GM19467 (cell line): ENCODE results near the gene LTBR.
"Not testable (repeated sequence)": the region's sequence is repeated elsewhere in the genome, so short reads cannot be mapped to it uniquely, and the experiment has no call there.

Experiments used
- ATAC-seq: cut with Tn5 transposase; IDR thresholded peaks from one replicate; pipeline ENCODE4 v1.9.1; 2021; ENCODE audit warnings: mild to moderate bottlenecking, moderate library complexity; ENCODE audit not compliant: unreplicated experiment

Gene LTBR

GRCh38 chr12:6424008-6424347 lies 40.0 kb downstream of the LTBR start:
- no peak for ATAC-seq

- no peak for ATAC-seq
Measured at GRCh38 chr12:6424866-6425265, 40.9 kb downstream of the LTBR start.

- no peak for ATAC-seq
Measured at GRCh38 chr12:6425590-6426531, 41.9 kb downstream of the LTBR start.

- peak; percentile 50 for ATAC-seq
Measured at GRCh38 chr12:6426882-6427671, 43.1 kb downstream of the LTBR start.

- ATAC-seq: not testable (repeated sequence)
Measured at GRCh38 chr12:6427796-6428195, 43.8 kb downstream of the LTBR start.

- no peak for ATAC-seq
Measured at GRCh38 chr12:6428326-6428725, 44.4 kb downstream of the LTBR start.

- ATAC-seq: no peak
Measured at GRCh38 chr12:6430124-6430989, 46.4 kb downstream of the LTBR start.

GRCh38 chr12:6432991-6433390 lies 49.0 kb downstream of the LTBR start:
- no peak for ATAC-seq

- ATAC-seq: no peak
Measured at GRCh38 chr12:6434205-6435140, 50.5 kb downstream of the LTBR start.

- no peak for ATAC-seq
Measured at GRCh38 chr12:6435961-6436715, 52.2 kb downstream of the LTBR start.

- ATAC-seq: no peak
Measured at GRCh38 chr12:6437586-6437985, 53.6 kb downstream of the LTBR start.

GRCh38 chr12:6438345-6438744 lies 54.4 kb downstream of the LTBR start:
- no peak for ATAC-seq

- ATAC-seq: no peak
Measured at GRCh38 chr12:6440391-6440790, 56.4 kb downstream of the LTBR start.
